K562 (cell line): ENCODE results near the gene ZFAND3. TPM values are rescaled to one million over a fixed set of nuclear protein-coding genes. Genes with fewer than 3 reads are reported as not detected.

Experiments
- BCLAF1 ChIP-seq, 2 experiments: fragments of 450-650 bp in 1 of 2; IDR thresholded peaks; 2 replicates each; pipeline ENCODE4 v1.6.1; 2011 to 2017; ENCODE audit warnings: low read depth in 2 of 2, antibody characterized with exemption in 1 of 2, borderline replicate concordance in 1 of 2, low read length in 1 of 2, mild to moderate bottlenecking in 1 of 2, mixed read lengths in 1 of 2; ENCODE audit not compliant: control insufficient read depth in 1 of 2
- BRCA1 ChIP-seq, 2 experiments: fragments of 450-650 bp in 1 of 2; sonication (generic) in 1 of 2; formaldehyde crosslinking in 1 of 2; IDR thresholded peaks; 2 replicates each; pipeline versions ENCODE4 v1.5.0 to v1.6.1; 2017 to 2020; ENCODE audit warnings: mild to moderate bottlenecking in 1 of 2, missing genetic modification reagents in 1 of 2
- CBX3 ChIP-seq, 2 experiments: IDR thresholded peaks; 1 replicate in 1 of 2; 2 replicates in 1 of 2; pipeline ENCODE4 v1.6.1; 2012; ENCODE audit warnings: inconsistent platforms in 2 of 2, low read length in 2 of 2, borderline replicate concordance in 1 of 2, control low read depth in 1 of 2
- CTCFL ChIP-seq: IDR thresholded peaks from 2 replicates; pipeline ENCODE4 v1.6.1; 2011; ENCODE audit warnings: borderline replicate concordance, low read depth, mild to moderate bottlenecking, moderate library complexity, low read length; ENCODE audit not compliant: insufficient read depth, poor library complexity, severe bottlenecking
- FOXK1 ChIP-seq: sonication (generic); formaldehyde crosslinking; IDR thresholded peaks from 2 replicates; pipeline ENCODE4 v1.8.0; 2022; ENCODE audit warnings: missing genetic modification reagents, mild to moderate bottlenecking, borderline replicate concordance
- HEY1 ChIP-seq: fragments of 250-450 bp; sonication (Bioruptor Pico); IDR thresholded peaks from 2 replicates; pipeline ENCODE4 v1.5.0; 2020; ENCODE audit warnings: mild to moderate bottlenecking, moderate library complexity, borderline replicate concordance
- HMBOX1 ChIP-seq: sonication (generic); IDR thresholded peaks from 2 replicates; pipeline ENCODE4 v1.6.1; 2016
- KAT7 ChIP-seq: sonication (generic); formaldehyde crosslinking; IDR thresholded peaks from 2 replicates; pipeline ENCODE4 v1.8.0; 2022; ENCODE audit warnings: missing genetic modification reagents, mild to moderate bottlenecking, borderline replicate concordance
- MAZ ChIP-seq, 2 experiments: fragments of 450-650 bp in 1 of 2; sonication (generic) in 1 of 2; formaldehyde crosslinking; IDR thresholded peaks in 1 of 2; conservative IDR thresholded peaks in 1 of 2; 2 replicates each; pipeline versions ENCODE4 v1.4.0 to v1.5.0; 2020; ENCODE audit warnings: mild to moderate bottlenecking in 1 of 2, missing genetic modification reagents in 1 of 2
- MYBL2 ChIP-seq, 2 experiments: fragments of 450-650 bp in 1 of 2; sonication (generic) in 1 of 2; formaldehyde crosslinking in 1 of 2; IDR thresholded peaks; 2 replicates each; pipeline versions ENCODE4 v1.6.1 to v1.8.1; 2017 to 2022; ENCODE audit warnings: borderline replicate concordance in 1 of 2, inconsistent platforms in 1 of 2, low read depth in 1 of 2, mild to moderate bottlenecking in 1 of 2, missing genetic modification reagents in 1 of 2, moderate library complexity in 1 of 2
- NEUROD1 ChIP-seq: fragments of 150-350 bp; IDR thresholded peaks from 2 replicates; pipeline ENCODE4 v1.6.1; 2014; ENCODE audit warnings: borderline replicate concordance, low read length, low read depth; ENCODE audit not compliant: partially characterized antibody
- NFE2 ChIP-seq: IDR thresholded peaks from 2 replicates; pipeline ENCODE4 v1.6.1; 2014; ENCODE audit warnings: antibody characterized with exemption, low read depth
- RBM17 ChIP-seq: fragments of 200-400 bp; formaldehyde crosslinking; IDR thresholded peaks from 2 replicates; pipeline ENCODE4 v1.6.1; 2017; ENCODE audit warnings: low read depth, mild to moderate bottlenecking, low read length, borderline replicate concordance
- RFX7 ChIP-seq: fragments of 250-450 bp; sonication (Bioruptor Pico); IDR thresholded peaks from 2 replicates; pipeline ENCODE4 v1.5.1; 2021; ENCODE audit warnings: mild to moderate bottlenecking
- TCF7 ChIP-seq: sonication (generic); IDR thresholded peaks from 2 replicates; pipeline ENCODE4 v1.6.1; 2016; ENCODE audit warnings: antibody characterized with exemption, borderline replicate concordance
- THRB ChIP-seq: fragments of 450-650 bp; formaldehyde crosslinking; conservative IDR thresholded peaks from 2 replicates; pipeline ENCODE4 v1.4.0; 2022; ENCODE audit warnings: mild to moderate bottlenecking, missing genetic modification characterization
- ZNF239 ChIP-seq: fragments of 250-450 bp; sonication (Bioruptor Pico); IDR thresholded peaks from 2 replicates; pipeline ENCODE4 v1.4.0; 2020; ENCODE audit warnings: mild to moderate bottlenecking
- ZNF324 ChIP-seq: fragments of 250-450 bp; sonication (Bioruptor Pico); IDR thresholded peaks from 2 replicates; pipeline ENCODE4 v1.4.0; 2020; ENCODE audit warnings: mild to moderate bottlenecking
- ZNF445 ChIP-seq: fragments of 250-450 bp; sonication (Bioruptor Pico); IDR thresholded peaks from 2 replicates; pipeline ENCODE4 v1.4.0; 2020; ENCODE audit warnings: low read depth, mild to moderate bottlenecking, moderate library complexity
- polyA plus RNA-seq, 8 experiments: library from polyadenylated mRNA; depleted of rRNA in 4 of 8; stranded (reverse) in 5 of 8; unstranded in 3 of 8; fragments of >200 nt; fragmentation: Nextera tagmentation in 2 of 8; fragmentation: Illumina TruSeq in 1 of 8; extraction: Ambion mirVana in 2 of 8; extraction: Trizol in 1 of 8; gene quantifications; 2 replicates each; pipeline versions ENCODE4 v1.2.1 to v1.2.3, GENCODE V29; 2011 to 2014; ENCODE audit warnings: inconsistent platforms in 1 of 8, missing spikeins in 1 of 8
- total RNA-seq, 7 experiments: library from RNA; depleted of rRNA in 6 of 7; stranded (reverse); fragments of >200 nt in 6 of 7; fragmentation: Illumina TruSeq in 2 of 7; extraction: Trizol in 2 of 7; gene quantifications; 2 replicates each; pipeline versions ENCODE4 v1.2.1 to v1.2.3, GENCODE V29; 2011 to 2021; ENCODE audit warnings: low replicate concordance in 1 of 7

The ZFAND3 gene
- total and polyA plus RNA-seq, 9 of the 15 experiments (the other 6 are each of a cell fraction or from before 2014, with no cell fraction given), result 0.81 to 26.6 (median 11.8) TPM

GRCh38 chr6:37819177-37819801 lies at the start of gene ZFAND3 (continued):
- no peak for TF ChIP-seq MYBL2 (IDR thresholded peaks at IDR 0.05; ENCODE audit: low read depth)
- TF ChIP-seq MYBL2 (CRISPR knock-in tag; IDR thresholded peaks at IDR 0.05; ENCODE audit: borderline replicate concordance), result no peak
- peak in 1 of 2 experiments; percentile 98; a peak in 2 of 4 replicates for TF ChIP-seq BCLAF1 (IDR thresholded peaks at IDR 0.05; ENCODE audit: borderline replicate concordance in 1 of 2, control insufficient read depth in 1 of 2, low read depth in 2 of 2, low read length in 1 of 2)
- TF ChIP-seq BRCA1 (IDR thresholded peaks at IDR 0.05), result no peak
- TF ChIP-seq BRCA1 (CRISPR knock-in tag; IDR thresholded peaks at IDR 0.05), result no peak
- TF ChIP-seq NEUROD1, result peak; percentile 80
- TF ChIP-seq ZNF445 (CRISPR knock-in tag), result no peak
- TF ChIP-seq KAT7 (CRISPR knock-in tag), result no peak; the same call in 1 of the 2 replicates
- TF ChIP-seq CTCFL, result no peak
- no peak for TF ChIP-seq NFE2
- TF ChIP-seq TCF7, result no peak
- no peak for TF ChIP-seq HEY1 (CRISPR knock-in tag)
- TF ChIP-seq HMBOX1, result no peak
- TF ChIP-seq MAZ (CRISPR knock-in tag; conservative IDR thresholded peaks at IDR 0.05 in 1 of 2, IDR thresholded peaks at IDR 0.05 in 1 of 2), result peak; percentile 99
- TF ChIP-seq RFX7 (CRISPR knock-in tag), result no peak
- no peak for TF ChIP-seq ZNF239
- TF ChIP-seq CBX3 (IDR thresholded peaks at IDR 0.05; ENCODE audit: borderline replicate concordance in 1 of 2, low read length in 2 of 2), result no peak
- no peak for TF ChIP-seq FOXK1 (CRISPR knock-in tag)
- TF ChIP-seq ZNF324, result no peak
- TF ChIP-seq RBM17, result no peak
- TF ChIP-seq THRB, result 0 out of 2 replicates have a peak, but pooled peaks have one; percentile 6
